Type B pancreatic cell (in vitro differentiated cells): ENCODE results near the gene KLHDC4. TPM values are rescaled to one million over a fixed set of nuclear protein-coding genes. Genes with fewer than 3 reads are reported as not detected.

Experiments used
- DNase-seq: peaks from one replicate; pipeline ENCODE4 v3.0.0; 2021; ENCODE audit warnings: mixed read lengths; ENCODE audit not compliant: unreplicated experiment; ENCODE audit errors: extremely low spot score
- H3K27ac Mint-ChIP-seq: 2 replicates; pipeline ENCODE4 v1.8.0; 2021; ENCODE audit warnings: mild to moderate bottlenecking, mixed read lengths
- H3K27me3 Mint-ChIP-seq: 2 replicates; pipeline ENCODE4 v1.8.0; 2021; ENCODE audit warnings: mixed read lengths
- H3K36me3 Mint-ChIP-seq: 2 replicates; pipeline ENCODE4 v1.8.0; 2021; ENCODE audit warnings: mixed read lengths
- H3K4me1 Mint-ChIP-seq: one replicate; pipeline ENCODE4 v1.8.0; 2021; ENCODE audit warnings: mixed read lengths; ENCODE audit not compliant: unreplicated experiment
- H3K4me3 Mint-ChIP-seq: 2 replicates; pipeline ENCODE4 v1.8.0; 2021; ENCODE audit warnings: mild to moderate bottlenecking, mixed read lengths
- H3K9me3 Mint-ChIP-seq: 2 replicates; pipeline ENCODE4 v1.8.0; 2021; ENCODE audit warnings: mixed read lengths
- total RNA-seq: library from RNA; stranded (reverse); gene quantifications from 2 replicates; pipeline ENCODE4 v1.2.1, GENCODE V29; 2021; ENCODE audit warnings: low replicate concordance
- TF ChIP-seq, protein P1 (sequence below): fragments of 200-600 bp; sonication (generic); conservative IDR thresholded peaks from 2 replicates; pipeline ENCODE4 v1.5.0; 2021; ENCODE audit warnings: antibody characterized with exemption, mild to moderate bottlenecking

KLHDC4 gene
- total RNA-seq, 1 donor from 2014 or later = 43.4 TPM

DNA sequence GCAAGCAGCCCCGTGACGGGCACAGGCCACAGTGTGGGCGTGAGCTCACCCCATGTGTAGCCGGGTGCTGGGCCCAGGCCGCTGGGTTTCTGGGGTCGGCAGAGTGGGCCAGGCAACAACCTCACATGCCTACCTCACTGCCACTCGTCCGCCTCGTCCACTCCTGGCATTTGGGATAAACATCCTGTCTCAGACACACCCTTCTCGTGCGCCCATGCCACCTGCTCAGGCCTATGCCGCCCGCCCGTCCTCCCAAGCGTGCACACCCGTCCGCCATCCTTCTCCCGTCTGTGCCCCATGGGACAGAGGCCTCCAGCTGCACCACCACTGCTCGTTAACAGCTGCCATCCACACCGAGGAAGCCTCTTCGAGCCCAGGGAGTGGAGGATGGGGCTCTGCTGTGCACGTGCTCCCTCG is 64.3 kb downstream of the KLHDC4 start:
- Mint-ChIP-seq H3K9me3 (no peaks in the 10 kb centered on the region), H3K36me3 (no peaks in the 10 kb centered on the region), H3K4me1 (peaks cover 8% of the 10 kb centered on the region), H3K4me3 (no peak overlapping the region), H3K27ac (no peak overlapping the region), H3K27me3 (no peaks in the 10 kb centered on the region)
- TF ChIP-seq, protein P1, sequence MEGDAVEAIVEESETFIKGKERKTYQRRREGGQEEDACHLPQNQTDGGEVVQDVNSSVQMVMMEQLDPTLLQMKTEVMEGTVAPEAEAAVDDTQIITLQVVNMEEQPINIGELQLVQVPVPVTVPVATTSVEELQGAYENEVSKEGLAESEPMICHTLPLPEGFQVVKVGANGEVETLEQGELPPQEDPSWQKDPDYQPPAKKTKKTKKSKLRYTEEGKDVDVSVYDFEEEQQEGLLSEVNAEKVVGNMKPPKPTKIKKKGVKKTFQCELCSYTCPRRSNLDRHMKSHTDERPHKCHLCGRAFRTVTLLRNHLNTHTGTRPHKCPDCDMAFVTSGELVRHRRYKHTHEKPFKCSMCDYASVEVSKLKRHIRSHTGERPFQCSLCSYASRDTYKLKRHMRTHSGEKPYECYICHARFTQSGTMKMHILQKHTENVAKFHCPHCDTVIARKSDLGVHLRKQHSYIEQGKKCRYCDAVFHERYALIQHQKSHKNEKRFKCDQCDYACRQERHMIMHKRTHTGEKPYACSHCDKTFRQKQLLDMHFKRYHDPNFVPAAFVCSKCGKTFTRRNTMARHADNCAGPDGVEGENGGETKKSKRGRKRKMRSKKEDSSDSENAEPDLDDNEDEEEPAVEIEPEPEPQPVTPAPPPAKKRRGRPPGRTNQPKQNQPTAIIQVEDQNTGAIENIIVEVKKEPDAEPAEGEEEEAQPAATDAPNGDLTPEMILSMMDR = no peak
- no peak for DNase-seq

DNA sequence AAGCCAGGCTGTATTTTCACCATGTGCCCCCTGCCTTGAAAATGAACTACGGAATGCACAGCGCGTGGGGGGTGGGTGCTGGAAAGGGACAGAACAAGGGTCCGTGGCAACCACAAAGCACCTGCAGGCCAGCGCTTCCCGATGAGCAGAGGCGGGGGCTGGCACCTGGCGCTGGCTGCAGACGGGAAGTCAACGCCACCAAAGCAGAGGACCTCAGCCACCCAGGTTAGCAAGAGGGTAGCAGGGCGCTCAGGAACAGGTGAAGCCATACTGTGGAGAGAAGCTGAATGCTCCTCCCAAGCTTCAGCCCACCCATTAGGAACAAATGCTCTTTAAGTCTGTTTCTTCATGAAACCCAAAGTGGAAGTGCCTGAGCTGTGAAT is 64.7 kb downstream of the KLHDC4 start:
- Mint-ChIP-seq H3K27me3 (no peaks in the 10 kb centered on the region), H3K4me3 (no peak overlapping the region), H3K36me3 (no peaks in the 10 kb centered on the region), H3K9me3 (no peaks in the 10 kb centered on the region), H3K27ac (no peak overlapping the region), H3K4me1 (peaks cover 8% of the 10 kb centered on the region)
- DNase-seq = no peak
- TF ChIP-seq, protein P1 = no peak

DNA sequence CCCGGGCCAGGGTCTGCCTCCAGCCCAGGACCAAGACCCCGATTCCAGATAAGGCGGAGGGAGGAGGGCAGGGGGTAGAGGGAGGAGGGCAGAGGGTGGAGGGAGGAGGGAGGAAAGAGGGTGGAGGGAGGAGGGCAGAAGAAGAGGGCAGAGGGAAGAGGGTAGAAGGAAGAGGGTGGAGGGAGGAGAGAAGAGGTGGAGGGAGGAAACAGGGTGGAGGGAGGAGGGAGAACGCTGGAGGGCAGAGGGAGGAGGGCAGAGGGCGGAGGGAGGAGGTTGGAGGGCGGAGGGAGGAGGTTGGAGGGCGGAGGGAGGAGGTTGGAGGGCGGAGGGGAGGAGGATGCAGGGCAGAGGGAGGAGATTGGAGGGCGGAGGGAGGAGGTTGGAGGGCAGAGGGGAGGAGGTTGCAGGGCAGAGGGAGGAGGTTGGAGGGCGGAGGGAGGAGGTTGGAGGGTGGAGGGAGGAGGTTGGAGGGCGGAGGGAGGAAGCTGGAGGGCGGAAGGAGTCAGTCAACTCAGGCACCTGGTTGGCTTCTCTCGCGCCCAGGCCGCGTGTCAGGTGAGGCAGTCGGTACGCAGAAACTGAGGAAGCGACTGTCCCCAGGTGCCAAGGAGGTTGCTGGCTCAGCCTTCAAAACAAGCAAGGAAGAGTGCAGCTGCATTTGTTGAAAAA is 65.2 kb downstream of the KLHDC4 start:
- TF ChIP-seq, protein P1 = no peak

DNA sequence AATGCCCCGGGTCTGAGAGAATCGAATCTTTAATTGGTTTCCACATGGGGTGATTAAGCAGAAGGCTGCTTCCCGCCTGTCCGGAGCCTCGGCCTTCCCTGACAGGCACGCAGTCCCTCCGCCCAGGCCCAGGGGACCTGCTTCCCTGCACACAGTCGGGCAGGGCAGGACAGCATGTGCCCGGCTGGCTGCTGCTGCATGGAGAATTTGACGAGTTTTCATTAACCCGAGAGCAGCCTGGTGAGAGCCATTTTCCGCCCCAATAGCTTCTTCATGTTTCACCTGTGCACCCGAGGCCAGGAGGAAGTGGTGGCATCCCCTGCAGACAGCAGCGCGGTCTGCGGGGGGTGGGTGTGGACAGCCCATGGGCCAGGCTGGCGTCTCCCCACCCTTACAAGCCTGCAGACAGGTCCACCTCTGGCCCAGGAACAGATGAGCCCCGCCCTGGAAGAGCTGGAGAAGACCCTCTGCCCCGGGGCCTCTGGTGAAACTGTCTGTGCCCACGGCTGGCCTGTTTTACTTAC is 67.0 kb downstream of the KLHDC4 start:
- no peaks in the 10 kb centered on the region for H3K36me3 Mint-ChIP-seq
- H3K9me3 Mint-ChIP-seq = no peaks in the 10 kb centered on the region
- TF ChIP-seq, protein P1 = no peak

More for the DNA sequence above, 65.2 kb downstream of the KLHDC4 start:
- no peak overlapping the region for H3K27ac Mint-ChIP-seq
- H3K4me1 Mint-ChIP-seq = peaks cover 4% of the 10 kb centered on the region
- no peaks in the 10 kb centered on the region for H3K36me3 Mint-ChIP-seq
- DNase-seq = no peak
- no peaks in the 10 kb centered on the region for H3K9me3 Mint-ChIP-seq
- H3K27me3 Mint-ChIP-seq = no peaks in the 10 kb centered on the region
- H3K4me3 Mint-ChIP-seq = no peak overlapping the region

DNA sequence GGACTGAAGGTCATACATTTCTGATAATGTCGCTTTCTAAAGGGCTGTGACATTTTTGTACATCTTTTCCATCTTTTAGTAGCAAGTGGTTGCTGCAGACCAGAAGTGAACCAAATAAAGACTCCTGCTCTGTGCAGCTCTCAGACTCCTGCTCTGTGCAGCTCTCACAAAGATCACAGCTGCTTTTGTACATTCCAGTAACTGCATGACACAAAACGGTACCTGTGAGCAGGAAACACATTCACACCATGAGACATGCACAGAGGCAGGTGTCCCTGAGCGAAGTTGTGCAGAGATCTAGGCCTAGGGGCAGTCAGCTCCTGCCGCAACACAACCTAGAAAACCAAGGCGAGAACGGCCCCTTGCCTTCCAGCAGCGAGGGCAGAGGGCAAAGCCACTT is 67.5 kb downstream of the KLHDC4 start:
- no peaks in the 10 kb centered on the region for H3K9me3 Mint-ChIP-seq
- no peaks in the 10 kb centered on the region for H3K4me1 Mint-ChIP-seq
- H3K36me3 Mint-ChIP-seq = no peaks in the 10 kb centered on the region
- no peak overlapping the region for H3K4me3 Mint-ChIP-seq
- no peak overlapping the region for H3K27ac Mint-ChIP-seq
- TF ChIP-seq, protein P1 = no peak
- no peak for DNase-seq
- no peaks in the 10 kb centered on the region for H3K27me3 Mint-ChIP-seq

More for the DNA sequence above, 67.0 kb downstream of the KLHDC4 start:
- H3K27ac Mint-ChIP-seq = no peak overlapping the region
- DNase-seq = no peak
- H3K4me1 Mint-ChIP-seq = no peaks in the 10 kb centered on the region
- no peak overlapping the region for H3K4me3 Mint-ChIP-seq
- H3K27me3 Mint-ChIP-seq = no peaks in the 10 kb centered on the region
